ENCODE results near the gene DSTN. TPM values are rescaled to one million over a fixed set of nuclear protein-coding genes. Genes with fewer than 3 reads are reported as not detected.

Gene DSTN
- total and polyA plus RNA-seq, 2 donors (not counting 3 experiments of a cell fraction or from before 2014, with no cell fraction given): 66.1 to 300 TPM

DNA sequence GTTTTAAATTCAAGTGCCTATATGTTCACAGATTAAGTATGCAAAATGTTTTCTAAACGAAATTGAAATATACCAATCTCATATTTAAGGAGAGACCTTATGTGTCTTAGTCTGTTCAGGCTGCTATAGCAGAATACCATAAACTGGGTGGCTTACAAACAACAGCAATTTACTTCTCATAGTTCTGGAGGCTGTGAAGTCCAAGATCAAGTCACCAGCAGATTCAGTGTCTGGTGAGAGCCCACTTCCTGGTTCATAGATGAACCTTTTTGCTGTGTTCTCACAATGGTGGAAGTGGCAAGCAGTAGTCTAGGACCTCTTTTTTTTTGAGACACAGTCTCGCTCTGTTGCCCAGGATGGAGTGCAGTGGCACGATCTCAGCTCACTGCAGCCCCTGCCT is 3.5 kb upstream of the DSTN start:
- FAIRE-seq (no peak), DNase-seq (ENCODE audit: low read depth, low spot score) (no peak)
- ChIA-PET POLR2A (no interaction called here), CTCF (interaction anchor here (0.5 kb wide), 1 partner anchor 115 kb away, joined by 3 read pairs; no protein-coding TSS in a partner anchor)
- peaks cover 14% of the 10 kb centered on the region for H3K79me2 ChIP-seq (ENCODE audit: control insufficient read depth, insufficient read depth, low read length)
- H3K9ac ChIP-seq (replicated peaks; ENCODE audit: extremely low read depth, insufficient read depth, low read length): no peak overlapping the region
- H3K4me3 ChIP-seq (replicated peaks in 1 of 3; ENCODE audit: insufficient read depth in 1 of 3, low read depth in 1 of 3, low read length in 3 of 3): no peak overlapping the region
- H2AFZ ChIP-seq (ENCODE audit: low read depth, low read length): no peak overlapping the region
- no peak overlapping the region for H3K4me2 ChIP-seq (ENCODE audit: insufficient read depth, low read length)
- H4K20me1 ChIP-seq (replicated peaks; ENCODE audit: control insufficient read depth, extremely low read depth, insufficient read depth, low read length): no peaks in the 10 kb centered on the region
- no TSS peak for BruUV-seq (replicated peaks)
- no peaks in the 10 kb centered on the region for H3K9me1 ChIP-seq (replicated peaks; ENCODE audit: control insufficient read depth, extremely low read depth, insufficient read depth, low read length)
- intact Hi-C loops (cut with micrococcal nuclease) (no loop called here), dilution Hi-C loops (cut with MboI; ENCODE audit: extremely low pct_ligation_motif_present, low sequenced_read_pairs) (no loop called here)
- no peaks in the 10 kb centered on the region for H3K27me3 ChIP-seq (ENCODE audit: control insufficient read depth in 2 of 2, insufficient read depth in 2 of 2, low read length in 2 of 2)
- no peak overlapping the region for H3K27ac ChIP-seq (ENCODE audit: insufficient read depth, low read depth, low read length)
- peaks cover 12% of the 10 kb centered on the region for H3K4me1 ChIP-seq (ENCODE audit: control insufficient read depth, extremely low read depth, insufficient read depth, low read length)
- H3K9me3 ChIP-seq (replicated peaks; ENCODE audit: control insufficient read depth, insufficient read depth, low read length): no peaks in the 10 kb centered on the region
- TF ChIP-seq, protein P1, sequence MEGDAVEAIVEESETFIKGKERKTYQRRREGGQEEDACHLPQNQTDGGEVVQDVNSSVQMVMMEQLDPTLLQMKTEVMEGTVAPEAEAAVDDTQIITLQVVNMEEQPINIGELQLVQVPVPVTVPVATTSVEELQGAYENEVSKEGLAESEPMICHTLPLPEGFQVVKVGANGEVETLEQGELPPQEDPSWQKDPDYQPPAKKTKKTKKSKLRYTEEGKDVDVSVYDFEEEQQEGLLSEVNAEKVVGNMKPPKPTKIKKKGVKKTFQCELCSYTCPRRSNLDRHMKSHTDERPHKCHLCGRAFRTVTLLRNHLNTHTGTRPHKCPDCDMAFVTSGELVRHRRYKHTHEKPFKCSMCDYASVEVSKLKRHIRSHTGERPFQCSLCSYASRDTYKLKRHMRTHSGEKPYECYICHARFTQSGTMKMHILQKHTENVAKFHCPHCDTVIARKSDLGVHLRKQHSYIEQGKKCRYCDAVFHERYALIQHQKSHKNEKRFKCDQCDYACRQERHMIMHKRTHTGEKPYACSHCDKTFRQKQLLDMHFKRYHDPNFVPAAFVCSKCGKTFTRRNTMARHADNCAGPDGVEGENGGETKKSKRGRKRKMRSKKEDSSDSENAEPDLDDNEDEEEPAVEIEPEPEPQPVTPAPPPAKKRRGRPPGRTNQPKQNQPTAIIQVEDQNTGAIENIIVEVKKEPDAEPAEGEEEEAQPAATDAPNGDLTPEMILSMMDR (IDR thresholded peaks at IDR 0.05; ENCODE audit: extremely low read depth in 1 of 2, insufficient read depth in 1 of 2, low read depth in 1 of 2, low read length in 2 of 2): no peak
- TF ChIP-seq MYC (IDR thresholded peaks at IDR 0.05; ENCODE audit: low read depth, low read length) (no peak), GATA2 (IDR thresholded peaks at IDR 0.05; ENCODE audit: insufficient read depth, insufficient read length, low read depth, low read length) (no peak), EZH2 (IDR thresholded peaks at IDR 0.05; ENCODE audit: borderline replicate concordance, low read depth, low read length, severe bottlenecking) (no peak), FOS (IDR thresholded peaks at IDR 0.05; ENCODE audit: borderline replicate concordance, insufficient read depth, low read length) (no peak), POLR2AphosphoS5 (IDR thresholded peaks at IDR 0.05; ENCODE audit: insufficient read depth, low read depth, low read length) (no peak), JUN (IDR thresholded peaks at IDR 0.05; ENCODE audit: borderline replicate concordance, insufficient read depth, insufficient read length, low read depth) (no peak), POLR2A (IDR thresholded peaks at IDR 0.05; ENCODE audit: low read depth, low read length) (no peak)
- TF ChIP-seq, protein P2, sequence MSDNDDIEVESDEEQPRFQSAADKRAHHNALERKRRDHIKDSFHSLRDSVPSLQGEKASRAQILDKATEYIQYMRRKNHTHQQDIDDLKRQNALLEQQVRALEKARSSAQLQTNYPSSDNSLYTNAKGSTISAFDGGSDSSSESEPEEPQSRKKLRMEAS (IDR thresholded peaks at IDR 0.05; ENCODE audit: insufficient read depth, insufficient read length): no peak
- no peaks in the 10 kb centered on the region for H3K36me3 ChIP-seq (ENCODE audit: control insufficient read depth in 2 of 2, extremely low read depth in 1 of 2, insufficient read depth in 2 of 2, low read length in 2 of 2)

Data from endothelial cell of umbilical vein (primary cell).